GM18868 (cell line): ENCODE results near the gene GBX1.

Experiments
- ATAC-seq: cut with Tn5 transposase; IDR thresholded peaks from one replicate; pipeline ENCODE4 v1.9.1; 2021; ENCODE audit warnings: mild to moderate bottlenecking, moderate library complexity; ENCODE audit not compliant: unreplicated experiment

GBX1 gene

GRCh38 chr7:151141311-151141854, 26.1 kb downstream of the GBX1 start:
- no peak for ATAC-seq

- ATAC-seq, result no peak
Observed at GRCh38 chr7:151140826-151141225, 26.7 kb downstream of the GBX1 start.

GRCh38 chr7:151139791-151140190, 27.7 kb downstream of the GBX1 start:
- ATAC-seq, result no peak

- no peak for ATAC-seq
Observed at GRCh38 chr7:151139071-151139790, 28.3 kb downstream of the GBX1 start.

- no peak for ATAC-seq
Observed at GRCh38 chr7:151138153-151138851, 29.2 kb downstream of the GBX1 start.

GRCh38 chr7:151137791-151138152, 29.7 kb downstream of the GBX1 start:
- ATAC-seq, result no peak

GRCh38 chr7:151137076-151137675, 30.3 kb downstream of the GBX1 start:
- no peak for ATAC-seq

GRCh38 chr7:151135866-151136843, 31.3 kb downstream of the GBX1 start:
- ATAC-seq, result no peak

- ATAC-seq, result no peak
Observed at GRCh38 chr7:151135525-151135845, 32.0 kb downstream of the GBX1 start.

- no peak for ATAC-seq
Observed at GRCh38 chr7:151134743-151135524, 32.6 kb downstream of the GBX1 start.

GRCh38 chr7:151133986-151134742, 33.3 kb downstream of the GBX1 start:
- ATAC-seq, result no peak

- ATAC-seq, result no peak
Observed at GRCh38 chr7:151133266-151133985, 34.1 kb downstream of the GBX1 start.

GRCh38 chr7:151132461-151133205, 34.9 kb downstream of the GBX1 start:
- no peak for ATAC-seq

GRCh38 chr7:151131592-151132293, 35.8 kb downstream of the GBX1 start:
- ATAC-seq, result no peak

GRCh38 chr7:151131224-151131591, 36.3 kb downstream of the GBX1 start:
- ATAC-seq, result no peak

GRCh38 chr7:151130741-151131157, 36.7 kb downstream of the GBX1 start:
- no peak for ATAC-seq

GRCh38 chr7:151129960-151130591, 37.4 kb downstream of the GBX1 start:
- ATAC-seq, result no peak
